H1 (cell line): Measurements from ENCODE around the gene SH2B3. TPM values are rescaled to one million over a fixed set of nuclear protein-coding genes. Genes with fewer than 3 reads are reported as not detected.

Experiments used
- CTCF ChIA-PET: fragments of 300-600 bp; sonication (Branson Sonifier 250); formaldehyde crosslinking; loops from one replicate; lab custom pipeline; 2021; ENCODE audit not compliant: partially characterized antibody; lab: Charles Lee
- POLR2A ChIA-PET: fragments of 300-600 bp; sonication (Branson Sonifier 250); formaldehyde crosslinking; loops from one replicate; lab custom pipeline; 2021; ENCODE audit warnings: inconsistent platforms; ENCODE audit not compliant: partially characterized antibody; lab: Charles Lee
- DNase-seq, 2 experiments: peaks; one replicate each; pipeline versions ENCODE4 v3.0.0 to v3.0.0-alpha.2; 2010 to 2022; ENCODE audit warnings: low spot score in 2 of 2, low read depth in 1 of 2, mixed read lengths in 1 of 2
- FAIRE-seq: peaks from 2 replicates; lab custom pipeline; 2011; peaks lifted over from hg19 to GRCh38; lab: Jason Lieb, UNC
- H2AFZ ChIP-seq: 2 replicates; pipeline ENCODE4 v1.8.1; 2012; ENCODE audit warnings: low read length, inconsistent platforms
- H2AK5ac ChIP-seq: 2 replicates; pipeline ENCODE4 v1.6.1; 2013; ENCODE audit warnings: low read depth, low read length
- H2BK120ac ChIP-seq: replicated peaks from 2 replicates; pipeline ENCODE3; 2013; ENCODE audit warnings: low read depth, low read length, inconsistent platforms
- H2BK12ac ChIP-seq: 2 replicates; pipeline ENCODE4 v1.6.1; 2013; ENCODE audit warnings: low read depth, low read length
- H2BK15ac ChIP-seq: 2 replicates; pipeline ENCODE4 v1.6.1; 2013; ENCODE audit warnings: low read length
- H2BK20ac ChIP-seq: 2 replicates; pipeline ENCODE4 v1.6.1; 2013; ENCODE audit warnings: low read length
- H2BK5ac ChIP-seq: 2 replicates; pipeline ENCODE4 v1.6.1; 2013; ENCODE audit warnings: low read depth, low read length
- H3K14ac ChIP-seq: 2 replicates; pipeline ENCODE4 v1.6.1; 2013; ENCODE audit warnings: inconsistent platforms; ENCODE audit not compliant: insufficient read length
- H3K18ac ChIP-seq: 2 replicates; pipeline ENCODE4 v1.6.1; 2013; ENCODE audit warnings: low read length; ENCODE audit errors: extremely low read depth
- H3K23ac ChIP-seq: 2 replicates; pipeline ENCODE4 v1.6.1; 2013; ENCODE audit warnings: inconsistent platforms; ENCODE audit not compliant: insufficient read length
- H3K23me2 ChIP-seq: 2 replicates; pipeline ENCODE4 v1.6.1; 2013; ENCODE audit warnings: low read depth, low read length
- H3K27ac ChIP-seq: 2 replicates; pipeline ENCODE4 v1.6.1; 2011; ENCODE audit warnings: low read depth, low read length, inconsistent platforms
- H3K27me3 ChIP-seq, 4 experiments: replicated peaks in 1 of 4; 1 replicate in 1 of 4; 2 replicates in 3 of 4; pipeline versions ENCODE4 v1.6.1 to v1.8.1; 2011 to 2013; ENCODE audit warnings: low read length in 3 of 4, mild to moderate bottlenecking in 3 of 4, inconsistent platforms in 2 of 4, mixed read lengths in 2 of 4, moderate library complexity in 1 of 4; ENCODE audit not compliant: control insufficient read depth in 3 of 4, insufficient read depth in 3 of 4; ENCODE audit errors: extremely low read depth in 1 of 4
- H3K36me3 ChIP-seq, 4 experiments: 2 replicates each; pipeline versions ENCODE4 v1.6.1 to v1.8.1; 2011 to 2013; ENCODE audit warnings: mild to moderate bottlenecking in 4 of 4, low read length in 3 of 4, moderate library complexity in 2 of 4, control low read depth in 1 of 4, inconsistent platforms in 1 of 4; ENCODE audit not compliant: insufficient read depth in 4 of 4, control insufficient read depth in 2 of 4
- H3K4ac ChIP-seq: replicated peaks from 2 replicates; pipeline ENCODE3; 2013; ENCODE audit warnings: low read length, low read depth, mixed read lengths, inconsistent platforms; ENCODE audit not compliant: insufficient read length
- H3K4me1 ChIP-seq, 4 experiments: replicated peaks in 1 of 4; 1 replicate in 1 of 4; 2 replicates in 3 of 4; pipeline versions ENCODE4 v1.6.1 to v1.8.1; 2011 to 2013; ENCODE audit warnings: low read length in 3 of 4, inconsistent platforms in 2 of 4, mixed read lengths in 1 of 4; ENCODE audit not compliant: insufficient read depth in 4 of 4, control insufficient read depth in 3 of 4
- H3K4me2 ChIP-seq, 2 experiments: 2 replicates each; pipeline versions ENCODE4 v1.6.1 to v1.8.1; 2011 to 2013; ENCODE audit warnings: low read depth in 2 of 2, low read length in 2 of 2, control low read depth in 1 of 2, inconsistent platforms in 1 of 2, mild to moderate bottlenecking in 1 of 2; ENCODE audit not compliant: insufficient read depth in 1 of 2
- H3K4me3 ChIP-seq, 4 experiments: fragments of 200-600, 300-600 bp in 1 of 4; sonication (generic), shearing (Covaris generic), sonication (Bioruptor Twin) in 1 of 4; 2 replicates each; pipeline versions ENCODE4 v1.5.1 to v1.8.1; 2011 to 2016; ENCODE audit warnings: low read length in 4 of 4, low read depth in 3 of 4, control low read depth in 2 of 4, inconsistent platforms in 2 of 4, mild to moderate bottlenecking in 2 of 4, mixed read lengths in 1 of 4, moderate library complexity in 1 of 4; ENCODE audit not compliant: insufficient read depth in 2 of 4; ENCODE audit errors: extremely low read depth in 1 of 4
- H3K56ac ChIP-seq: replicated peaks from 2 replicates; pipeline ENCODE3; 2013; ENCODE audit warnings: low read depth, mild to moderate bottlenecking, mixed read lengths, low read length, inconsistent platforms; ENCODE audit not compliant: insufficient read length
- H3K79me1 ChIP-seq: 2 replicates; pipeline ENCODE4 v1.6.1; 2013; ENCODE audit warnings: low read depth, low read length, control low read depth
- H3K79me2 ChIP-seq, 2 experiments: 2 replicates each; pipeline versions ENCODE4 v1.6.1 to v1.8.1; 2012 to 2013; ENCODE audit warnings: low read length in 2 of 2, mild to moderate bottlenecking in 2 of 2, inconsistent platforms in 1 of 2; ENCODE audit not compliant: insufficient read depth in 2 of 2, control insufficient read depth in 1 of 2
- H3K9ac ChIP-seq, 4 experiments: replicated peaks in 1 of 4; 1 replicate in 1 of 4; 2 replicates in 3 of 4; pipeline versions ENCODE4 v1.6.1 to v1.8.1; 2011 to 2013; ENCODE audit warnings: low read depth in 3 of 4, low read length in 3 of 4, control low read depth in 2 of 4, mild to moderate bottlenecking in 2 of 4, moderate library complexity in 2 of 4, inconsistent platforms in 1 of 4; ENCODE audit errors: extremely low read depth in 1 of 4
- H3K9me3 ChIP-seq, 2 experiments: 2 replicates each; pipeline versions ENCODE4 v1.6.1 to v1.8.1; 2012 to 2013; ENCODE audit warnings: mild to moderate bottlenecking in 2 of 2, moderate library complexity in 2 of 2, control low read depth in 1 of 2, inconsistent platforms in 1 of 2, low read depth in 1 of 2, low read length in 1 of 2, mixed read lengths in 1 of 2; ENCODE audit not compliant: insufficient read depth in 2 of 2
- H4K20me1 ChIP-seq, 2 experiments: replicated peaks in 1 of 2; 2 replicates each; pipeline versions ENCODE3 to v1.8.1; 2011 to 2013; ENCODE audit warnings: inconsistent platforms in 2 of 2, low read length in 2 of 2, mild to moderate bottlenecking in 1 of 2; ENCODE audit not compliant: insufficient read depth in 2 of 2, control insufficient read depth in 1 of 2
- H4K5ac ChIP-seq: 2 replicates; pipeline ENCODE4 v1.6.1; 2013; ENCODE audit warnings: low read length, low read depth, mixed read lengths, inconsistent platforms; ENCODE audit not compliant: insufficient read length
- H4K8ac ChIP-seq: 2 replicates; pipeline ENCODE4 v1.8.0; 2013; ENCODE audit warnings: mild to moderate bottlenecking, moderate library complexity, low read length, inconsistent platforms; ENCODE audit not compliant: insufficient read depth; ENCODE audit errors: extremely low read depth
- H4K91ac ChIP-seq: replicated peaks from 2 replicates; pipeline ENCODE3; 2013; ENCODE audit warnings: low read length, mixed read lengths, inconsistent platforms; ENCODE audit not compliant: insufficient read length
- SUZ12 ChIP-seq: fragments of 200-600 bp; sonication (generic); IDR thresholded peaks from 2 replicates; pipeline ENCODE4 v1.6.1; 2012; ENCODE audit warnings: mild to moderate bottlenecking, inconsistent platforms, low read length, moderate library complexity, mixed read lengths
- YY1 ChIP-seq: IDR thresholded peaks from 2 replicates; pipeline ENCODE4 v1.6.1; 2011; ENCODE audit warnings: low read depth, mild to moderate bottlenecking, low read length
- WGBS, 2 experiments: shearing (Covaris generic) in 1 of 2; methylation state at CpG; one replicate each; pipeline versions ENCODE4 v1.1.6 to v1.1.7; 2013 to 2015; ENCODE audit warnings: low lambda C conversion rate in 2 of 2, mixed read lengths in 2 of 2, inconsistent platforms in 1 of 2, low coverage in 1 of 2, missing lambda C conversion rate in 1 of 2; ENCODE audit not compliant: insufficient replicate concordance in 2 of 2, insufficient coverage in 1 of 2, insufficient read length in 1 of 2; ENCODE audit errors: extremely low coverage in 1 of 2, missing lambda C conversion rate in 1 of 2; 5-methylcytosine and 5-hydroxymethylcytosine counted together
- polyA plus RNA-seq, 7 experiments: library from polyadenylated mRNA; depleted of rRNA in 3 of 7; stranded (reverse) in 5 of 7; unstranded in 2 of 7; fragments of >200 nt in 5 of 7; fragments of 200-250 nt in 2 of 7; gene quantifications; 1 replicate in 5 of 7; 2 replicates in 1 of 7; 4 replicates in 1 of 7; pipeline versions ENCODE4 v1.2.1 to v1.2.3, GENCODE V29; 2011 to 2013; ENCODE audit warnings: missing spikeins in 2 of 7, mixed read lengths in 2 of 7
- total RNA-seq: library from RNA; stranded (reverse); fragmentation: NEBNext Ultra II Directional; extraction: Animal tissue kit (Norgen Biotek cat#: 25700); gene quantifications from 2 replicates; pipeline ENCODE4 v1.2.1, GENCODE V29; 2021

Gene SH2B3
- total and polyA plus RNA-seq, 2 of the 8 experiments (the other 6 are each of a cell fraction or from before 2014, with no cell fraction given) = 20.8 to 34.1 TPM

GRCh38 chr12:111445726-111446581 is 40.2 kb downstream of the SH2B3 start:
- Histone ChIP-seq H3K4me1 (peaks cover 0 to 19% (median 10%) of the 10 kb centered on the region in 4 experiments; a peak in 6 of 7 replicates), H2BK20ac (no peak overlapping the region), H2BK15ac (no peak overlapping the region), H2AFZ (no peak overlapping the region), H3K4me2 (no peak overlapping the region), H3K36me3 (peaks cover 15 to 35% (median 32%) of the 10 kb centered on the region in 4 experiments), H3K27ac (peak overlapping the region; percentile 60), H4K20me1 (peaks cover 19 to 21% of the 10 kb centered on the region in 2 experiments), H2AK5ac (no peak overlapping the region; the same call in 1 of the 2 replicates), H3K56ac (no peak overlapping the region), H4K5ac (no peak overlapping the region), H3K79me2 (peaks cover 0 to 21% of the 10 kb centered on the region in 2 experiments; a peak in 1 of 4 replicates), H3K9me3 (no peaks in the 10 kb centered on the region), H3K18ac (no peak overlapping the region), H3K23ac (no peak overlapping the region), H2BK5ac (peak overlapping the region; percentile 56), H3K4me3 (no peak overlapping the region)
- TF ChIP-seq YY1 = peak; percentile 65; the same call in 1 of the 2 replicates
- no peak for TF ChIP-seq SUZ12
- TF ChIP-seq, all 59 proteins: peak for 1
- FAIRE-seq = no peak
- no peak overlapping the region for H3K14ac ChIP-seq
- no peaks in the 10 kb centered on the region for H3K23me2 ChIP-seq
- DNase-seq = peak in 1 of 2 experiments; percentile 72
- CTCF ChIA-PET = interaction anchor here (1.0 to 31.7 kb wide), 9 partner anchors 9 to 115 kb away, joined by 3 to 838 read pairs (median 6); partner anchors contain the start of gene SH2B3
- POLR2A ChIA-PET = interaction anchor here (1.4 to 5.3 kb wide), 9 partner anchors 8 to 49 kb away, joined by 3 to 29 read pairs (median 16); no protein-coding TSS in a partner anchor
- no peaks in the 10 kb centered on the region for H3K27me3 ChIP-seq
- H3K4ac ChIP-seq = no peak overlapping the region
- H3K79me1 ChIP-seq = peaks cover 10% of the 10 kb centered on the region
- no peak overlapping the region for H2BK12ac ChIP-seq
- H3K9ac ChIP-seq = no peak overlapping the region
- no peak overlapping the region for H2BK120ac ChIP-seq
- H4K8ac ChIP-seq = no peak overlapping the region
- 78% methylated on average over 6 of the region's 6 CpGs; no CpG with 5 or more reads in 1 of the 2 experiments for WGBS, 2 experiments
- H4K91ac ChIP-seq = no peak overlapping the region
